GM12864 (cell line): ENCODE measurements around the gene SP4.
"Not testable (repeated sequence)": the region's sequence is repeated elsewhere in the genome, so short reads cannot be mapped to it uniquely, and the experiment has no call there.

Experiments used
- DNase-seq: peaks from one replicate; pipeline ENCODE4 v3.0.0-alpha.2; 2011; ENCODE audit warnings: low read depth
- H3K4me3 ChIP-seq: 2 replicates; pipeline ENCODE4 v1.5.1; 2011; ENCODE audit warnings: mild to moderate bottlenecking, low read depth, low read length, control low read depth
- CTCF ChIP-seq: IDR thresholded peaks from 2 replicates; pipeline ENCODE4 v1.5.1; 2011; ENCODE audit warnings: low read depth, mild to moderate bottlenecking, moderate library complexity, low read length, control low read depth, inconsistent platforms; ENCODE audit errors: missing control alignments

SP4 gene

GRCh38 chr7:21508538-21508937 is 80.7 kb downstream of the SP4 start:
- TF ChIP-seq CTCF, result no peak
- H3K4me3 ChIP-seq, result no peak overlapping the region
- no peak for DNase-seq

- no peak for TF ChIP-seq CTCF
- DNase-seq, result no peak
- H3K4me3 ChIP-seq, result no peak overlapping the region
These were observed 86.2 kb downstream of the SP4 start for GRCh38 chr7:21514062-21514461.

- DNase-seq, result no peak
- TF ChIP-seq CTCF, result no peak
- H3K4me3 ChIP-seq, result no peak overlapping the region
These were observed 96.8 kb downstream of the SP4 start for GRCh38 chr7:21524680-21525079.

- peak; percentile 45 for TF ChIP-seq CTCF
- no peak overlapping the region for H3K4me3 ChIP-seq
- DNase-seq, result no peak
These were observed 98.1 kb downstream of the SP4 start for GRCh38 chr7:21526007-21526406.

GRCh38 chr7:21526448-21526847 is 98.6 kb downstream of the SP4 start:
- no peak for TF ChIP-seq CTCF
- DNase-seq, result no peak

GRCh38 chr7:21532485-21532884 is 104.6 kb downstream of the SP4 start:
- not testable (repeated sequence) for H3K4me3 ChIP-seq, DNase-seq

More at GRCh38 chr7:21526448-21526847, 98.6 kb downstream of the SP4 start:
- no peak overlapping the region for H3K4me3 ChIP-seq

- DNase-seq, H3K4me3 ChIP-seq: not testable (repeated sequence)
These were observed 105.8 kb downstream of the SP4 start for GRCh38 chr7:21533646-21534045.

GRCh38 chr7:21536445-21537118 is 108.7 kb downstream of the SP4 start:
- not testable (repeated sequence) for DNase-seq

More at GRCh38 chr7:21536445-21537118, 108.7 kb downstream of the SP4 start:
- not testable (repeated sequence) for H3K4me3 ChIP-seq
